Measurements from ENCODE around the gene FCRL5.
"Not testable (repeated sequence)": the region's sequence is repeated elsewhere in the genome, so short reads cannot be mapped to it uniquely, and the experiment has no call there.

The FCRL5 gene

DNA sequence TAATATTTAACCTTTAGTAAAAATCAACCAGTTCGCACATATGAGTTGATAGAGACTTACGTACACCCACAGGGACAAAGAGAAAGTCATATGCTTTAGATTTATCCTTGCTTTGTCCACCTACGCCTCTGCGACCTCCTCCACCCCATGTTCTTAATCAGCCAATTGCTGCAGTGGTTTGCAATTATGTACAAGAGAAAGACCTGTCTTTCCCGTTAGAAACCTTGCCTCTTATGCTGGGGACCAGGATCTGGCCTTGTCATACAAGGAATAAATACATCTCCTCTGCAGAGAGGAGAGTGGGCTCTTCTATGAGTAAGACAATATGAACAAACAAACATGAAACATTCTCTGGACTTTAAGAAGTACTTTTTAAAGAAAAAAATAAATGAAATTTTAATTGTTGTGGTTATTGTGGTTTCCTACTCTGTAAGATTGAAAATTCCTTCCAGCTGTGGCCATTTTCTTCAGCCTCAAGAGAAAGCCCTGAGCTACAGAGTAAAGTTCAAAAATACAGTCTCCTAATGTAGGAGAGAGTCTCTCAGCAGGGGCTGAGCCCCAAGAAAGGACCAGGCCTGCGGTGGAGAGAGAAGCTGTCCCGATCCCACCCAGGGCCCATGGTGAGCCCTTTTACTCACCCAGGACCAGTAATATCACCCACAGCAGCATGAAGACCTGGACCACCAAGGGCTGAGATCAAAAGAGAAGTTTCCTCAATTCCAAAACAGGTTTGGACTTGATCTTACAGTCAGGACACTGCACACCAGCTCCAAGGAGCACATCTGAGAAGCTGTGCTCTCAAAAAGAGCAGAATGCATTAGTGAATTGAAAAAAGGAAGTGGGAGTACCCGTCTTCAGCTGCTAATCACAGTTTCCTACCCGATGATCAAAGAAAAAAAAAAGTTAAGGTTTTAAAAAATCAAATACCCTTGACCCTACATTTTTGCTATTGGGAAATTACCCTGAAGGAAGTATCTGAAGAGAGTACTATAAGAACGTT, at the start of gene FCRL5:
Gene FCRL5, minus strand, starts transcription at position 822 of the 1,000 bp plus-strand sequence. Its CDS starts 153 bp downstream, at position 669.
- no peak for FAIRE-seq

DNA sequence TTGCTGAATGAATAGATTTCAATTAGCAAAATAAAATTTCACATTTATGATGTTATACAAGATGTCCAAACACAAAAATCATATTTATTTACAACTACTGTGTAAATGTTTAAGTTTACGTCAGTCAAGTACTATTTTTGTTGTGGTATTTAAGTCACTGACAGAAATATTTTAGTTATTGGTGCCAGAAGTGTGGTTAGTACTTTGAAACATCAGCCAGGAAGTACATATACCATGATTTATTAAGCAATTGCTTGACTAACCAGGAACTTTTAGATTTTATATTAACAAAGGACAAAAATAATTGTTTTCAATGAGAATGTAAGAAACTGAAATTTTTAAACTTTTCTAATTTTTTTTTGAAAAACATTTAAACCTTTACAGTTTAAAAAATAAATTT, 47.9 kb upstream of the FCRL5 start:
- no peak for FAIRE-seq

DNA sequence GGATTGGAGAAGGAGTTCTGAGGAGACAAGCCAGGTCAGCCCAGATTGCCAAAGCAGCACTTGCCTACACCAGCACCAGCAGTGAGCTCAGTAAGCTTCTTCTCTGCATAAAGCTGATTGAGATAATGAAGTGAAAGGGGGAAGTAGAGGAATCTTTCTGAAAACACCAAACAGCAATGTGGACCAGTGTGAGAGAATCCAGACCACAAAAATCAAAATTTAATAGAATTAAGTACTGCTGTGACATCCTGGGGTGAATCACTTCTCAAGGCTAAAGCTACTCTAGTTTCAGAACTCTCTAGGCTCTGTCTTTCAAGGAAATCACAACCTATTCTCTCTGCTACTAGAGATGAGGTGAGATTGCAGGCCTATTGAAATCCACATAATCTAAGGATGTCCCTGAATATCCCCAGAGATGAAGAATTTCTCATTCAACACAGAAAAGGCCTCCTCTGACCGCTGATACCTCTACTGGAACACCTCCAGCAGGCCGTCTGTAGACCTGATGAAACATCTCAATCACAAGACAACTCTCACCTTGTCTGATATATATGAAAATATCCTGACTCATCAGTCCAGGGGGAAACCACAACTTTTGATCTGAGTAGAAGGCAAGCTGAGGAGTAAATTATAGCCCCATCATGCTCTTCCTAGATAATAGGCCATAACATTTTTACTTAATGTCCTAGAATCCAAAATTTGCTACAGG, 45.8 kb upstream of the FCRL5 start, which contains the start of gene FCRL4:
Gene FCRL4, minus strand, starts transcription at position 127 of the 709 bp plus-strand sequence. CDS start 141 bp downstream, outside the sequence.
- no peak for FAIRE-seq

DNA sequence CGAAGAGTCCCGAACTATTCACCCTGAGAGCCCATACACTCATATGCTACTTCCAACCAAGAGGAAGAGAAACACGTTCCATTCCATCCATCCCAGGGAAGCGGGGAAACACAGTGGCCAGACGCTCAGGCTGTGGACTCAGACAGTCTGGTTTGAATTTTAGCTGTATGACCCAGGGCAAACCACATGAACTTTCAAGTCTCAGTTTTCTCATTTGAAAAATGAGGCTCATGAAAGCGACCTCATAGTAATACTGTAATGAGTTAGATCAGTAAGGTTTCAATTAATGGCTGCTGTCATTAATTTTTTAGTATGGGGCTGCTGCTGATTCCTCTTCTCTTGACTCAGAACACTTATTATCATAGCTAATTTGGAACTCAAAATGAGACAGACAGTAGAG, 44.1 kb upstream of the FCRL5 start:
- FAIRE-seq = no peak

DNA sequence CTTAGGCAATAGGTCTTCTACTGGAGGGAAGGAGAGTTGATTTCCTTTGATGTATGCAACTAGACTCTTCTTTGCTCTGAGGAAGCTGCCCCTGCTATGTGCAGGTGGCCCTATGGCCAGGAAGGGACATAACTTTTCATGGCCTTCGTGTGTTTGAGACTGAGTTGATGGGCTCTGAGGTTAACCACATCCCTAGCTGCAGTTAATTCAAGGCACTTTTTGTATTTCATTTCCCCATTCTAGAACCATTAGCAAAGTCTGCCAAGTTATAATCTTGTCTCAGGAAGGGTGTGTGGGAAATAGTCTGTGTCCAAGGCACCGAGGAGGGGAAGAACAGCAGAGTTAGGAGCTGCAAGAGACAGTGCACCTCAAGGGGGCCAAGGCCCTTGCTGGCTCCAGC, 43.0 kb upstream of the FCRL5 start:
- FAIRE-seq = no peak

DNA sequence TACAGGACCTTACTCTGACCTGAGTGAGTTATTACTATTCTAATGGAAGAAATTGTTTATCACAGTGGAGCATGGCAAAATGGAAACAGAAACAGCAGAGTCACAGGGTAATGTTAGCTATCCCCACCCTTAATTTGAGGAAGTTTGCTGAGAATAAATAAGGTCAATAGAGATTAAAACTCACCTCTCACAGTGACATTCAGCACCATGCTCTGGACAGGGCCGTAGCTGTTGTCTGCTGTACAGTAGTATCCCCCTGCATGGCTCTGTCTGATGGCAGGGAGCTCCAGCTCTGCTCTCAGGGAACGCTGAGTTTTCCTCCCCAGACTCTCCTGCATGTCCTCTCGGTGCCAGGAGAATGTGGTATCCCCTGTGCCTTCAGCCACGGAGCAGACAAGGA, 33.7 kb upstream of the FCRL5 start:
- no peak for FAIRE-seq

DNA sequence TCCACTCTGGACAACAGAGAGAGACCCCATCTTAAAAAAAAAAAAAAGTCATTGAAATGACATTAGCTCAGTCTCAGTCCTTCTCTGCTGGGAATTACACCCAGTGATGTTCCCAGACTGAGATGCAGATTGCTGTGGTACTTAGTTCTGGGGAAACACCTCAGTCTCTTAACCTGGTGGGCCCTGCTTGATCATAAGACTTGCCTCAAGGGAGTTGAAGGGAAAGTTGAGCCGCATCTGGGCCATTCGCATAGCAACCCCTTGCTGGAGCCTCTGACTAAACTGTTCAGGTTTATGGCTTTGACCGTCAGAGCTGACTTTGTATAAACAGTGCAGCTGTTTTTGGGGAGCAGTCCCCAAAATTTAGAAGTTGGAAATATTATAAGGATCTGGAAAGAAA, 32.2 kb upstream of the FCRL5 start:
- no peak for FAIRE-seq

DNA sequence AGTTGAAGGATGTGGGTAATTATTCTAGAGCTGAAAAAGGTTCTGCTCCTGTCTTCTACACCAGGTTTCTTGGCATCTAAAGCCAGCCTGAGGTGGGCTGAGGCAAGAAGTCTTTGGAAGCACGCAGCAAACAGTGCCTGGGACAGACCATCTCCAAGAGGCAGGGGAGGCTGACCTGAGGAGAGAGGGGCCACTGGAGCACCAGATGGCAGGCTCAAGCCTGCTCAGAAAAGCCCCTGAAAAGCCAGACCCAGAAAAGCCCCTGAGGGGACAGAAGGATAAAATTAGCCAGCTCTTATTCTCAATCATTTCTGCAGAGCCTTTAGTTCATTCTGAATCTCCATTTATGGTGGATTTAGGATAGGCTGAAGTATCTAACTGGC, 28.5 kb upstream of the FCRL5 start:
- FAIRE-seq = no peak

DNA sequence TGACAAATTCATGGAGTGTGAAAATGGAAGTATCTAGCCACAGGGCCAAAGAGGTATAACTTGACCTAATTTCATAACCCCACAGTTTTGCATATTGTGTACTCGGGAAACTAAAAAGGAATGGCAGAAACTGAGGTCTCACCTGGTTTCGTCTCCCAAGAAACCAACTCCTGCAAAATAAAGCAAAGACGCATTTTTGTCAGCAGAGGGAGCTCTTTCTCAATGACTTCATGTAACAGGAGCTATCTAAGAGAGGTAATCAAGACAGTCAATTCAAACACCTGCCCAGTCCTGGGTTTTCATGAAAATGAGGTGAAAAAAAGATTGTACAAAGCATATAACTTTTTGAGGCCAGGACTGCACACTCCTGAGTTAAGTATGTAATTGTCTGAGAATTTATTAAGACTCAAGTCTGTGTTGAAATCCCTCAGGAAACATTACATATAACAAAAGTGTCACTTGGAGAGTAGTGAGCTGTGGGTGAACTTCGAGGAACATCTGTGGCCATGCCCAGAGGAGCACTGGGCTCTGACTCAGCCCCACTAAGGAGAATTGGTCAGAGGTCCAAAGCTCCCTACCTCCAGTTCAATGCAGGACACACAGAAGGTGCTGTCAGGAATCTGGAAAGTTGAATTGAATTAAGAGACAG, 28.0 kb upstream of the FCRL5 start:
- FAIRE-seq = peak; percentile 41

DNA sequence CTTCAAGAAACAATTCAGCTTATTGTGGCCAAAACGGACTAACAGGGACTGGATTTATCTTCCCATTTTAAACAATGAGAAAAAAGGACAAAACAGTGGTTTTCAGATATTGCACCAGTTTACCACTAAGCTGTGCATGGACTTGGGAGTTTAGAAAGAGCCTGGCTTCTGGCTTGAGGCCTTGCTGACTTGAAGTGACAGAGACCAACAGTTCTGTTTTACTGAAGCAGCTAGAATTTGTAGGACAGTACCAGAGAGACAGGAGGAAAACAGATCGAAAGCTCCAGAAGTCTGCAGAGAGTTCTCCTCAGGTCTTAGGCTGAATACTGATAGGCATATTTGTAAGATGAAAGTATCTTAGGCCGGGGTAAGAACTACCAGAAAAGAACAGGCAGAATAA, 25.1 kb upstream of the FCRL5 start:
- FAIRE-seq = no peak

DNA sequence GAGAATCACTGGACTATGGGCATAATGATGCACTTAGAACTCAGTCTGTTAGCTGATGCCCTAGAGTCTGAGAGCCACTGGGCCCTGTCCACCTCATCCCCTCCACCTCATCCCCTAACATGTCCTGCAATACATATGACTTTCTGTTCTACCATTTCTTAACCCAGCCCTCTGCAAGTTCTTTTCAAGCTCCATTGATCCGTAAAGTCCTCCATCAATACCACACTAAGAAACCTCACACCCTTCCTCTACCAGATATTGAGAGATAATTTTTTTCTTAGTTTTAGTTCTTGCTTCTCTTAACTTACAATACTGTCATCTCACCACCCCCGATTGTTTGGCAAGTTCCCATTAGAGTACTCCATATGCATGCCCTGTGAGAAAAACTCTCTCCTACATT, 23.4 kb upstream of the FCRL5 start:
- FAIRE-seq = no peak

DNA sequence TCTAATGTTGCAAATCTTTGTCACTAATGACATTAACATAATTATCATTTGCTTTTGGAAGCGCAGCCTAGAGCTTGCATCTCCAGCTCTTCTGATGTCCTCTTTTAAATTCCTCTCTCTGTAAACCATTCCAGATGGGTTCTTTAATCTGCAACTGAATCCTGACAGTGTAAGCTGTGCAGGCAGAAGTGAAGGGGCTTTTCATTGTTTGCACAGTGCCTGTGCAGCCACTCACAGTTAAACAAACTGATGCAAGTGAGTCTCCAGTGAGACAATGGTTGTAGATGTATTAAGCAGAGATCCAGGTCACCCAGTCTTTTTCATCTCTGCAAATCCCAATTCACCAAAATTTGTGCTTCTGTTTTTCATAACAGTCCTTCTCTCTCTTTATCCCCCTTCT, 22.5 kb upstream of the FCRL5 start:
- no peak for FAIRE-seq

DNA sequence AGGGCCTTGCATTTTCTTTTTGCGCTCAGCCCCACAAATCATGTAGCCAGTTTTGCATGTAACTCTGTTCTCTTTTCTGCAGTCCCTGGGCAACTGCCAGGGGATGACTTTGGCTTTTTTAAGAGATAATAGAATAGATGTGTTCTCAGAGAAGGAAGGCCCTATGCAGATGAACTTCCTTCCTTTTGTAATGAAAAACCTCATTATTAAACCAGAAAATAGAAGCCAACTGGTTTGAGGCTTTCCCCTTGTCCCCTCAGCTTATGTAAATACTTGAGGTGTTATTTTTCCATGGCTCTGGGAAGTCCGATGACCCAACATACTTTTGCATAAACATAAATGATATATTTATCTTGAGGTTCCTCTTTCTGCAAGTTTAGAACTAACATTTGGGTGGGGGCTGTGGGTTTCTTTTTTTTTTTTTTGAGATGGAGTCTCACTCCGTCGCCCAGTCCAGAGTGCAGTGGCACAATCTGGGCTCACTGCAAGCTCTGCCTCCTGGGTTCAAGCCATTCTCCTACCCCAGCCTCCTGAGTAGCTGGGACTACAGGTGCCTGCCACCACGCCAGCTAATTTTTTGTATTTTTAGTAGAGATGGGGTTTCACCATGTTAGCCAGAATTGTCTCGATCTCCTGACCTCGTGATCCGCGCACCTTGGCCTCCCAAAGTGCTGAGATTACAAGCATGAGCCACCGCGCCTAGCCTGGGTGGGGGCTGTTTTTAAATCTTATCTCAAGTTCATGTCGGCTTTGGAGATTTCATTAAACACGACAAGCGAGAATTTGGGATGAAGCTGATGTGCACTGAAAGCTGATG, 14.4 kb upstream of the FCRL5 start:
- no peak for FAIRE-seq

DNA sequence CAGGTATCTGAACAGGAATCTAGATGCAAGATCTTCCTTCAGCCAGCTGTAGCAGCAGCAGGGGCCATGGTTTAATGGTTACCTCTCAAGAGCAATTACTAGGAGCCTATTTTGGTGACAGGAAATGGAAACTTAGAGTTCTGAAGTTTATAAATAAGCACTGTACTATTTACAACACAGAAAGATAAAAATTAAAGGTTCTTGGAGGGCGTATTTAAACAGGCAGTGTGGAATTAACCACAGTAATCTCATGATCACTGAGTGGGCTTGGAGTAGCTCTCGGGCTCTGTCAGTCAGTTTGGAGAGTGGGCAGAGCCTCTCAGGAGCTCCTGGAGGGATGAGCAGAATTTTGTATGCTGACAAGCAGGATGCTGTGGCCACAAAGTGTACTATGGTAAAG, 10.2 kb upstream of the FCRL5 start:
- FAIRE-seq = no peak

DNA sequence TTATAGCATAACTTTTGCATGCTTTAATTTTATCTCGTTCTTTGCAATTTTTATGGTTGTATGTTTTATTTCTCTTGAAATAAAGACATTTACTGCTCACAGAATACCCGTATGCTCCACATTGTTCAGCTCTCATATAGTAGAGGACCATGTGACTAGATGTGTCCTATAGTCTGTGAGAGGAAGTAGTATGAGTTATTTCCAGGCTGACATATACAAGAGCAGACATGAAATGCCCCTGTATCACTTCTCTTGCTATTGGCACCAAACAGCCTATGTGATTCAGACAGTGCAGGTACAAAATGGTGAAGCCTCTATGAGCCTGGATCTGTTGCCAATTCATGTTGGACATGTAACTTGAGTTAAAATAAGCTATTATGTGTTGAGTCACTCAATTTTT, 5.8 kb upstream of the FCRL5 start:
- FAIRE-seq = no peak

DNA sequence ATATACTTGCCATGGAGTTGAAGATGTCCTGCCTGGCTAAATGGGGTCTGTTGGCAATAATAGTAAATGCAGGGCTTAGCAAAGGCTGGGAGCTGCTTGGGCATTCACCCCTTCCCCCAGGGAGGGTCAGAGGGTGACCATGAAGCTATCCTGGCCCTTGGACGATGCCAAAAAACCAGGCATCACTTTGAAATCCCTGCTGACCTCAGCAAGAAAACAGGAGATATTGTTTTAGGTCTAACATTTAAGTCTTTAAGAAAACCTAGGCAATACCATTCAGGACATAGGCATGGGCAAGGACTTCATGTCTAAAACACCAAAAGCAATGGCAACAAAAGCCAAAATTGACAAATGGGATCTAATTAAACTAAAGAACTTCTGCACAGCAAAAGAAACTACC, 4.2 kb downstream of the FCRL5 start:
- FAIRE-seq = not testable (repeated sequence)

DNA sequence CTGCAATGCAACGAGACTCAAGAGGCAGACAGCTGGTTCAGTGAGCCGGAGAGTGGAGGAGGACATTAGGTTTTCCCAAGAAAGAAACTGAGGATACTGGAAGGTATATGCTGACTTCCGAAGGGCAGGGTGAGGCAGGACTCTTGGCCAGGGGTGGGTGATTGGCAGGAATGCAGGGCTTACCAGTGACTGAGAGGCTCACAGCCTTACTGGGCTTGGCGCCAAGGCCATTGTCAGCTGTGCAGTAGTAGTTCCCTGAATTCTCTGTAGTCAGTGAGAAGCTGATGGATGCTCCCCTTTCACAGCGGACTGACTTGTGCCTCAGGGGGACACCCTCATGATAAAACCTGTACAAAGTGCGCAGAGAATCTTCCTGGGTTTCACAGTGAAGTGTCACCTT, 9.6 kb downstream of the FCRL5 start:
- FAIRE-seq = no peak

DNA sequence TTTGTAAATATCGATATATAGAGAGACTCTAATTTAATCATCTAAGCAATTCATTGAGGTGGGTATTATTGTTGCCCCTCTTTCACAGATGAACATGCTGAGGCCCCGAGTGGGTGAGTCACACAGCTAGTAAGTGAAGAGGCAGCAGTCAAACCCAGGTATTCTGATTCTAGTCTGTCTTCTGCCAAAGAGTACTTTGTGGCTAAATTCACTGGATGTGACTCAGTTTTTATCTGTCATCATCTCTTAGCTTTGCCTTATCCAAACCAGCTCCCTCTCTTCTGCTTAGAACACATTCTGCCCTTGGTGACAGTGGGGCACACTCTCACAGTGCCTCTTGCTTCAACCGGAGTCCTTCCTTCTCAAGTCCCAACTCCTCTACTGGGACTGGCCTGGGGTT, 11.5 kb downstream of the FCRL5 start:
- FAIRE-seq = no peak

DNA sequence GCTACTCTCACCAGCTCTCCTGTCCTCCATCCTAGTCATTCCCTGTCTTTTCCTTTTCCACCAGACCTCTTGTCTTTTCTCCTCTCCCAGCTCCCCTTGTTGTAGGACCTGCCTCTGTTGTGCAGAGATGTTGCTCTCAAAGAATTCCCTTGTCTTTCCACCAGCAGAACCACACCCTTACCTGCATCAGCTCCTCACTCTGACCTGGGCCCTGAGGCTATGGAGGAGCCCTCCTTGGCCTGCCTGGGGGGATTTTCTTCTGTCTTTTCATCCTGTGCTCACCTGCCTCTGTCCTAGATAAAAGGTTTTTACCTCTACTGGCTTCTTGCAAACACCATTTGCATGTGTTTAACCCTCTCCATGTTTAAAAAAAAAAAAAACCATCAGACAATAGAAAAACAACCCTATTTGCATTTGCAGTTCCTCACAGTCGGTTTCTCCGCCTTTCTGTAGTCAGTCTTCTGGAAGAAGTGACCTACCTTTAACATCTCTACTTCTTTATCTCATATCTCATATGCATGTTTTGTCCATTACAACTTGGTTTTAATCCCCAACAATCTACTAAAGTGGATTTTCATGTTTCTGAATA, 12.1 kb downstream of the FCRL5 start:
- no peak for FAIRE-seq

DNA sequence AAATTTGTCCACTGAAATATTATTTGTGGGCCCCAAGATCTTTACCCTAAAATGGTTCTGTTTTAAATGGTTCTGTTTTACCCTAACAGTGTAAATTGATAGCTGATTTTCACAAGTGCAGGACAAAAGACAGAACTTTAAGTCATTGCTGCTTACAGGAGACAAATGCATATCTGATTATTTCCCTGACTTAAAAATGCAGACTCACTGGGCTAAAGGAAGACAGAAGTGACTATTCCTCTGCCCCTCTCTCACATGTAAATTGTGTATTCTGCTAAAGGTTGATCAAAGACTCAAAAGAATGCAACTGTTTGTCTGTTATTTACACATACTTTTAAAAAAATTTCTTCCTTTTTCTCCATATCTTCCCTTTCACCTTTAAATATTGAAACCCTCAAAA, 12.7 kb downstream of the FCRL5 start:
- no peak for FAIRE-seq

DNA sequence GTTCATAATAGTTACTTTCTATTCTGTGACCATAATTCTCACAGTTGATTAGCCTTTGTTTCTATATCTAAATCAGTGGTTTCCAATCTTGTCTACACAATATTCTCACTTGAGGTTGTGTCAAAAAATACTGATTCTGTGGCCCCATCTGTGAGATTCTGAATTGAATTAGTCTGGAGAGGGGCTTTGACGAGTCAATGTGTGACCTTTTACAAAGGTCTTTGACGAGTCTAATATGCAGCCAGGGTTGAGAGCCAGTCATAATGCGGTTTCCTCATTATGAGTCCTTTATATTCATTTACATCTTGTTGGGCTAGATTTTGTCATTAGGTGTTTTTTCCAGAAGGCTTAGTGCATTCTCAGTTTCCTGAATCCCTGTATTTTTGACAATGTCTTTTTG, 19.7 kb downstream of the FCRL5 start:
- no peak for FAIRE-seq
